GM12873 (cell line): ENCODE data around the gene FASLG.

ENCODE experiments used
- CTCF ChIP-seq: IDR thresholded peaks from 2 replicates; pipeline ENCODE4 v1.5.1; 2012; ENCODE audit warnings: low read depth, mild to moderate bottlenecking, moderate library complexity, low read length, control low read depth; ENCODE audit not compliant: insufficient read depth; ENCODE audit errors: missing control alignments

Gene FASLG

DNA sequence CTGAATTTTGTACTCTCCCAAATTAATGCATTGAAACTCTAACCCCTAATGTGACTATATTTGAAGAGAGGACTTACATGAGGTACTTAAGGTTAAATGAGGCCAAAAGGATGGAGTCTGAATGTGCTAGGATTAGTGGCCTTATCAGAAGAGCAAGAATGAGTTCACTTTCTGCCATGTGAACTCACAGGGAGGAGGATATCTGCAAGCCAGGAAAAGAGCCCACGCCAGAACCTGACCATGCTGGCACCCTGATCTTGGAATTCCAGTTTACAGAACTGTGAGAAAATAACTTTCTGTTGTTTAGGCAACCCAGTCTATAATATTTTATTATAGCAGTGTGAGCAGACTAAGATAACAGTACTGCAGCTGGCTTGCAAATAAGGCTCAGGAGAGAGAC, 12.2 kb upstream of the FASLG start:
- TF ChIP-seq CTCF: no peak

DNA sequence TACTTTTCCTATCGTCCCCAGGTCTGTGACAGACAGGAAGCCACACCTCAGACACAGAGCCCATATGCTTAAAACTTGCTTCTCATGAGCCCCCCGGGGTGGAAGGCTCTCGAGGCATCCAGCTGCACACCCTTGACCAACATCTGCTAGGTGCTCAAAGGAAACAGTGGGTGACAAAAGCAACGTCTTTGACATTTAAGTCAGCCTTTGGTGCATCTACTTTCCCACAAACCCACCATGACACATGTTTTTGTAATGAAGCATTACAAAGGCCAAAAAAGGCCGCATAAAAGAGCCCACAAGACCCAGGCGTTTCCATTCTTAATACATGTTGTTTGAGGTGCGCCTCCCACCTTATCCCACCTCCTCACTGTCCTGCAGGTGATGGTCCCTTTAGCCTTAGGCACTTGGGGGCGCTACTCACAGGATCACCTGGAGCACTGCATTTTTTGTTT, 11.8 kb upstream of the FASLG start:
- peak; percentile 4 for TF ChIP-seq CTCF

- no peak for TF ChIP-seq CTCF
These were observed 10.9 kb upstream of the FASLG start for GRCh38 chr1:172647987-172648386.

GRCh38 chr1:172650474-172651193, 8.3 kb upstream of the FASLG start:
- TF ChIP-seq CTCF: no peak

DNA sequence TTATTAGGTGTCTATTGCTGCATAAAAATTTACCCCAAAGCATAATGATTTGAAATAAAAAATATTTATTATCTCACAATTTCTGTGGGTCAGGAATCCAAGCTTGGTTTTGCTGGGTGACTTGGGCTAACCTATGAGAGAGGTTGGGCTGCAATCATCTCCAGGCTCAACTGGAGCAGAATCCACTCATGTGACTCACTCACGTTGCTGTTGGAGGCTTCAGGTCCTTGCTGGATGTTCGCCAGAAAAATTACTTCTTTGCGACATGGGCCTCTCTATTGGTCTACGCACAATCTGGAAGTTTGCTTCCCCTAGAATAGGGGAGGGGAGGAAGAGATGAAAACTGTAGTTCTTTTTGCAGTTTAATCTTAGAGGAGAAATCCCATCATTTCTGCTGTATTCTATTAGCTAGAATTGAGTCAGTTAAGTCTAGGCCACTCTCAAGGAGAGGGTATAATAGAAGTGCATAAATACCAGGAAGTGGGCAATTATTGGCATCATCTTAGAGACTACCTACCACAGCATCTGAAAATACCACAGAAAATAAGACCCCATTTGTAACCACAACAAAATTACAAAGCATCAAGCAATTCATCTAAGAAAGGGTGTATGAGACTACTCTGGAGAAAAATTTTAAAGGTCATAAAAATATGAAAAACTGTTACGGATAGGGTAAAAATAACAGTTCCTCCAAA, 5.7 kb upstream of the FASLG start:
- no peak for TF ChIP-seq CTCF

DNA sequence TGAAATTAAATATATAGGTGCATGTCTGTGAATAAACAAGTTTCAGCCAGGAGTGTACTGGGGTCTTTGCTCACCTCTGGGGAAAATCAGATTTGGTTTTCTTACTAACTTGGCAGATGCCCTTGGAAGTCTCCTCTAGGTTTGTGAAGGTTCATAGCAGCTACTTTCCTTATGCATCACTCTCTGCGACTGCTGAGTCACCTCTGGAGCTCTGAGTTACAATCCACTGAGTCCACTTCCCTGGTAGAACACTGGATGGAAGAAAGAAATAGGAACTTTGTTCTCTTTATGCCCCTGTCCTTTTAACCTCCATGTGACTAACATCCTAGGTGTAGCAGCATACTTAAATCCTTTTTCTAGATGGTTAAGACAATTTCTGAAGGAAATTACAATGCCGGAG, 4.4 kb upstream of the FASLG start:
- TF ChIP-seq CTCF: no peak

DNA sequence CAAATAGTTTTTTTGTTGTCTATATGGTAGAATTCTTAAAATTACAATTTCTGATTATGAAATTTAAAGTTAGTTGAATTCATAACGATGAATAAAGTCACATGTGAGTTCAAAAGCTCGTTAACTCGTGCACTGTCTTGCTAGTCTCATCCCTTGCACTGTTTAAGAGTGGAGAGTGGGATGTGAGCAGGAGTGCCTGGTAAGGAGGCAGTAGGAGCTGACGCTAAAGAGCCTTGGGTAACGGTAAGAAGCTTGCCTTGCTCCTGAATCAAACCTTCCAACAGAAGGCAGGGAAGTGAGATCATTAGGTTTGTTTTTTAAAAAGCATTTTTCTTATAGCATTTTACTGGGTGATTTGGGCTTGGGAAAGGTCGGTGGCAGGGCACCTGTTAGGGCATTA, 2.3 kb upstream of the FASLG start:
- no peak for TF ChIP-seq CTCF
